SKM-1 treated with dmso at 0.1 percent for 144 hours (cell line): Measurements from ENCODE around the gene TSEN2.
"Not testable (repeated sequence)": the region's sequence is repeated elsewhere in the genome, so short reads cannot be mapped to it uniquely, and the experiment has no call there.

Experiments used
- DNase-seq: peaks from one replicate; lab custom pipeline; 2025; ENCODE audit not compliant: unreplicated experiment; lab: John Stamatoyannopoulos, UW

Gene TSEN2

DNA sequence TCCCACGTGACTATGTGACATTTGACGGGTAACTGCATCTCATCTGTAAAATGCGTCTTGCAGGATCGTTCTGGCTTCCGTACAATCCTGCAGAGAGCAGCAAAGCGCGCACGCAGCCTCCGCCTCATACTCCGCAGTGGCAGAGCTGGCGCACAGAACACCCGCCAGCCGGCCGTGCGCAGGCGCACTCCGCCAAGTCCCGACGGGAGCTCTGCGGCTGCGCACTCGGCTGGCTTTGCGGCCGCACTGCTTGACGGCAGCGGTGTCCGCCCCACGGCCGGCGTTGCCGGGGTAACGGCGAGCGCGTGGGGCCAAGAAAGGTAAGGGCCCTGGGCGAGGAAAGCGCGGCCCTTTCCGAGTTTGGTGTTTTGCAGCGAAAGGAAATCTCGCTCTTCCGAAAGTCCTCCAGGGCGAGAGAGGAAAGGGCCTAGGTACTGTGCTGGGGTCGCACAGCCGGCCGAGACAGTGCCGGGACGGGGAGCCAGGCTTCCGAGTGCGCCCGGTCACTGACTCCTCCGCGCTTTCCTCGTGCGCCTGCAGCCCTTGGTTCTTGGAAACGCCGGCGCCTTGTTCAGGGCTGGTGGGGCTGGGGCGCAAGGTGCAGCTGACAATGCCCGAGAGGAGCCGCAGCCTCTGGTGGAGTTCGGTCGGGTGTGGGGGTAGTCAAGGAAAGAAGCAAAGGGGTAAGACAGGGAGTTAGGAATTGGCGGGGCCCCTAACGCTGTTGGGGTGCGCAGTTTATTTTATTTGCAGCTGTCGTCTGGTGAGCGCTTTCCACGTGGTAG lies at the start of gene TSEN2:
Gene TSEN2, plus strand, starts transcription at position 283 of the 785 bp plus-strand sequence. CDS start 5,321 bp downstream, outside the sequence.
- peak; percentile 86 for DNase-seq

DNA sequence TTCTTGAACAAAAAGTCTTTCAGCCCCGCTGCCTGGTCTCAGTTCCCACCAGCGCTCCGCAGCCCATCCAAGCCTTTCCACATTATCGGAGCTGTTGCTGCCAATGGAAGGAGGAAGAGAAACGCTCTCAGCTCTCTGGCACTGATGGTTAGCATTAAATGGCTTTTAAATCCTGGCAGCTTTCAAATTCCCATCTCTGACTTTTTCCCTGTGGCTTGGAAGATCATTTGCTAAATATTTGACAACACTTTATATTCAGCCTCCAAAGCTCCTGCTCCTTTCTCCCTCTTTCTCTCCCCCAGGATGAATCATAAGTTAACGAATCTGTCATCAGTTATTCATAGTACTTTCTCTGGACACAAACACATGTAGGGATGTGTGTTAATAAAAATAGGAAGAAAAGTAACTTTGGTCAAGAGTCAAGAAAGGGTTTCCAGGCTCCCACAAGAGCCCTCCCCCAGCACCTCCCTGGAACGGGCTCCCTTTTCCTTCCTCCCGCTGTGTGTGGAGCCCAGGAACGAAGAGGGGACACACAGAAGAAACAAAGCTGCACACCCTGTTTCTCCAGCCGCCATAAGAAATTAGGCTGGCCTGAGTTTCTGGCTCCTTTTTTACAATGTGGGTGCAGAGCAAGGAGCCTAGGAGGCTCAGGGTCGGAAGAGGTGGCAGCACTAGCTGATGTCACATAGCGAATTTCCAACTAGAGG lies 47.6 kb upstream of the TSEN2 start:
- DNase-seq: no peak

DNA sequence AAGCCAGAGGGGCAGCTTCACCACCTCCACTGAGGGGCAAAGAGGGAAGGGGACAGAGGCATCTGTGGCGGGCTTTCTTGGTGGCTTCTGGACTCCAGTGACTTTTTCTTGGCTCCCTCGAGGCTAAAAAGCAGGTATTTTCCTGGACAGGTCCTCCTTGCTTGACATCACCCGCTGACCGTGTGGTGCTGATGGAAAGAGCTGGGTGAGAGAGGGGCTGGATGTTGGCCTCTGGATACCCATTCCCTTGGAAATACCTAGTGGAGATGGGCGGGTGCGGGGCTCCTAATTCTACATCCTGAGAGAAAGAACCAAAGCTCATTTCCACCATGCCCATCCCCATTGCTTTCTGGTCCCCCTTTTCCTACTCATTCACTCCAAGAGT lies 47.1 kb upstream of the TSEN2 start:
- DNase-seq: no peak

DNA sequence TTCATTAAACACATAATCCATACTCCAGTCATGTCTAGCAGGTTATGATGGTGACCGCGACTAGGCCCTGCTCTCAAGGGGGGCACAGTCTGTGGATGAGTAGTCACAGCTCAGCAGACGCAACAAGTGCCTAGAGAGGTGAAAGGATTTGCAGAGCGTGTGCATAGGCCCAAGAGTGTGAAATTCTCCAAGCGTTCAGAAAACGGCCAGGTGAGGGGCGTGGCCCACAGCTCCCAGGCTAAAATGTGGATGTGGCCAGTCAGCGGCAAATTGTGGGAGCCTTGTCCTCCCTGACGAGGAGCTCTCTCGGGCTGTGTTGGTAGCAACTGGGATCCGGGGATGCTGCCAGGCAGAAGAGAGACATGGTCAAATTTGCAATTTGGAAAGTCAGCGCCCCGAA lies 46.4 kb upstream of the TSEN2 start:
- DNase-seq: no peak

DNA sequence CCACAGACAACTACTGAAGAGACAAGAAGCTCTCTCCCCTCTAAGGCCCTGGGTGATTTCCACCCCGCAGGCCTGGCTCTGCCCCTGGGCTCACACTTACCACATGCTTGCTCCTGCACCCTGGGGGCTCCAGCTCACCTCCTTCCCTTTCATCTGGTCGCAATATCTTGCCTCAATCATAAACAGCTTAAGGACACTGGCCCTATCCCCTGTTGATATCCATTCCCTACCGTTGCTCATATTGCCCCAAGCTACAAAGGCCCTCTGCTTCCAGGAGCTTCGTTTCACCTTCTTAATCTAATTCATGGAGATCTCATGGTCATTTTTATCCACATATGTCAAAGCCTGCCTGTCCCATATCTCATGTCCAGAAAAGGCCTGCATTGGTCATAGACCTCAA lies 46.0 kb upstream of the TSEN2 start:
- no peak for DNase-seq

DNA sequence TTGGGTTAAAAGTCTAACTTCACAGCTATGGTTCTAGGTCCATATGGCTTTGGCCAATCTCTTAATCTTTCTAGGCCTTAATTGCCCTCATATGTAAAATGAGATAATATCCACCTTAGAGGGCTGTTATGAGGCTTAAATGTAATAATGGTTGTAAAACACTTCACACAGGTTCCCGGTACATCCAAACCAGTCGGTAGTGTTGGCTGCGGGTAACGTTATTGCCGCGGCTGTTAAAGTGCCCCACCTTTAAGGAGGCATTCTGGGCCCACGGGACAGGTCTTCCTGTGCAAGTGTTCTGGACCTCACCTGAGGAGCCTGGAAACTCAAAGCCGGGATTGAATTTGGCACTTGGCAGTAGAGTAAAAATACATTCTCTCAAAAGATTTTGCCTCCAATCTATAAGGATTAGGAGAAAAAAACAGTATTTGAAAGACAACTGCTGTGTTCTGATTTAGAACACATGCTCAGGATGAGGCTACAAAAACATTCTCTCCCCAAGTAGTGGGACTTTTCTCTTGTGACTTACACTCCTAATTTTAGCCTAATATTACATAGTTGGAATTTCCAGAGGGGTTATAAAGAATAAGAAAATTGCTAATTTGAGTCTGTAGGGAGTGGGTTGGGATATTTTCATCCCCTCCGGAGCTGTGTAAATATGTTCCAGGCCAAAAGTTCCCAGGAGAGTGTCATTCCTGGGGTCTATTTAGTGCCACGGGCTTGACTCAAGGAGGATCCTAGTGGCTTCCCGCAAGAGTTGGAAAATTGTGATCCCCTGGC lies 44.9 kb upstream of the TSEN2 start:
- no peak for DNase-seq

DNA sequence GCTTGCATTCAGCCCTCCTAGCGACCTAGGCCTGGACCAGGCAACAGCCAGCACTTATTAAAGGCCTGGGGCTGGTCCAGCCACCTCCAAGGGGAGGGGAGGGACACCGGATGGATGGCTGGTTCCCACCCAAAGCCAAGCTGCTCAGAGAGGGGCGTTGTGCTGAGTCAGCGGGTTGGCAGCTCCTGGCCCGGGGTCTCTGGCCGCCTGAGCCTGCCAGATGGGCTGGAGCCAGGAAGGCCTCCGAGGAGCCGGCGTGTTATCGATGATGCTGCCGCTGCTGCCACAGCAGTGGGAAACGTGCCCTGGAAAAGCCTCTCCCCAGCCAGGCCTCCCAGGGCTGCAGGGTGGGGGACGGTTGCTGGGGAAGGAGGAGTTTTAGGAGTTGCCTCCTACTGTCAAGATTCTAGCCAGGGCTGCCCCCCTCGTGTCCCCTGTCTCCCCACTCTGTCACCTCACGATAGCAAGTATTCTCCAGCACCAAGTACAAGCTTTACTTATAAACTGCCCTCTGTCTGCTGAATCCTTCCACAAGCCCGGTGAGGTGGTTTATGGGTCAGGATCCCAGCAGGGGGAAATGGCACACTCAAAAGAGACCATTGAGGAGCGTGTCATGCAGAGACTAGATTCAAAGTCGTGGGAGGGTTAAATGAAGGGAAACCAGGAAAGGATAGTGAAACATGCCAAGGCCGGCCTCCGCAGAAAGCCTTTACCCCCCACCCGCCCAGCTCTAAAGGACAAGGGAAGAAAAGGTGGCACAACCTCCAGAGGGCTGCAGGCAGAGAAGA lies 43.2 kb upstream of the TSEN2 start:
- no peak for DNase-seq

DNA sequence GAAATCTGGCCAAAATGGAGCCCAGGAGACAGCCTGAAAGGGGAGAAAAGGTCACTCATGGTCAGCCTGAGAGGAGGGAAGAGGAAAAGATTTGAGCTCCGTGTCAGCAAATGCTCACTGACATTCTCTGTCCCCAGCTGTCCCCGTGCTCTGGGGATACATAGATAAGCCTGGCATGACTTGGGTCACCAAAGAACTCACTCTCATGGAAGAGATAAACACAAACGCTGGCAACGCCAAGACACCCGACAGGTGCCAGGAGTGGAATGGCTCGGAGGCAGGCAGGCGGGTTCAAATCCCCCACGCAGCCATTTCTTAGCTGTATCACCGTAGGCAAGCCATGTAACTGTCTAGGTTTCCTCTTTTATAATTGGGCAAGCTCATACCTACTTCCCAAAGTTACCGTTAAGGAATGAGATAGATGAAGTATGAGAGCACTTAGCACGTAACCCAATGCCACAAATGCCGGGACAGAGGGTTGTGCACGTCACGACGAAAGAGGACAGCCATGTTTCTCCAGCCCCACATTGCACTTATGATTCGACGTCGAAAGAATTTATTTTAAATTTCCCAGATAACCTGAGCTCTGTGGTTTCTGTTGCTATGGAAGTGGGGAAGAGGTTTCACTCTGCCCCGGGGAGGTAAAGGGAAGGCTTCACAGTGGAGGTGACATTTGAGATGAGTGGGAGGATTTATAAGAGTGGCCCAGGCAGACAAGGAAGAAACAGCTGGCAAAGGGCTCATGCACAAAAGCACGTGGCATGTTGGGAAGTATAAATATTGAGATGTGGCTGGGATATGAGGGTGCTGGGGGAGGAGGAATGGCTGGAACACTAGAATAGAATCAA lies 41.4 kb upstream of the TSEN2 start:
- no peak for DNase-seq

DNA sequence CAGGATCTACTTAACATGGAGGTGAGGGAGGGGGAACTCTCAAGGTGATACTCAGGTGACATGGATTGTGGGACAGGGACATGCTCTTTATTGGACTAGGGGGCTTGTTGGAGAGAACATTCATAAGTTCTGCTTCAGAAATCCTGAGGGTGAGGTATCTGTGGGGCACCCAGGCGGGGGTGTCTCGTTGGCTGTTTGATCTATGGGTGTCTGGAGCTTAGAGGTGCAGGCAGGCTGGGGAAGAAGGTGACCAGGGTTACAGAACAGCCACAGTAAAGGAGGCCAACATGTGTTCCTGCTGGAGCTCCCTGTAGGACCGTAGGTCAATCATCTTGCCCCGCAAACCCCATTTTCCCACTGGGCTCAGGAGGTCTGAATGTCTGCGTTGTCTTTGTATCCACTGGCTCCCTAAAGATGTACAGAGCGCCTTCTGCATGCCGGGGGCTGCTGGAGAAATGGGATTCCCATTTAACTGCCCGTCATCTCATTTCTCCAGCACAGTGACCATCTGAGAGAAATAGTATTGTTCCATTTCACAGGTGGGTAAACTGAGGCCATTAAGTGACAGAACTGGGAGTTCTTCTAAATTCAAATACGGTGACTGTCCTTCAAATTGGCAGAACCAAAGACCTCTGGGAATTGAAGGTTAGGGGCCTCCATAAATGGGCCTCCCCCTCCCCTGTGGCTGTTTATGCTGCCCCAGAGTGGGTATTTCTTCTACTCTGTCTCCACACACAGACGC lies 40.3 kb upstream of the TSEN2 start:
- no peak for DNase-seq

DNA sequence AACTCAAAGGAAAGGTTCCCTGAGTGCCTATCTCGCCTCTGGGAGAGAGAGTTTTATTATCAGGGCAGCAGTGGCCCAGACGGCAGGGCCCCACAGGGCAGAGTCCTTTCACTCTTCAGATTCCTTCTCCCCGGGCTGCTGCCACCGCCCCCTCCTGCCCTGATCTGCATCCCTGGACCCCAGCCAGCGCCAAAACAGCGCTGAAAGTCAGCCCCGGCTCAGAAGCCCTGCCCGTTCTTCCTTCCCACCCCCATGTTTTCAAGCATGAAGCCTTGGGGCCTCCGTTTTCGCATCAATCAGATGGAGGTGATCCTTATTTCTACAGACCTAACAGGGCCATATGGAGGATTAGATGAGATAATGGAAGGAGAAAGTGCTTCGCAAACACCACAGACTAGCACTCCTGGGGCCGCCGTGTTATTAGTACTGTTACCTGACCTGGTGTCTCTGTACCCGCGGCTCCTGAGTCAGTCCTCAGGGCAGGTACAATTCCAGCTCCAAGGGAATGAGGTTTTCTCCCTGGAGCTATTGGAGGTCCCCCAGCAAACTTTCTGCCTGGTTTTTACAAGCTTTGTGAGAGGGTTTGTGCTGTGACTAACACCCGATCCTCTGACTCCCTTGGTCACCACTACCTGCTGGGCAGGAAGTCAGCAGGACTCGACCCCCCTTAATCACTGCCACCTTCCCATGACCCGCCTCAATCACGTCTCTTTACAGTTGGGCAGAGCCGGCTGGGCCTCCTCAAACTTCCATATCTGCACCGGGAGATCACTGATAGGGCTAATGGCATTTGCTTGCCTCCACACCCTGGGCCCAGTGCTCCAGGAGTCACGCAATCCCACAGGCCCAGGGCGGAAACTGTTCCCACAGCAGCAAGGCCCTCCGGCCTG lies 39.5 kb upstream of the TSEN2 start:
- no peak for DNase-seq

DNA sequence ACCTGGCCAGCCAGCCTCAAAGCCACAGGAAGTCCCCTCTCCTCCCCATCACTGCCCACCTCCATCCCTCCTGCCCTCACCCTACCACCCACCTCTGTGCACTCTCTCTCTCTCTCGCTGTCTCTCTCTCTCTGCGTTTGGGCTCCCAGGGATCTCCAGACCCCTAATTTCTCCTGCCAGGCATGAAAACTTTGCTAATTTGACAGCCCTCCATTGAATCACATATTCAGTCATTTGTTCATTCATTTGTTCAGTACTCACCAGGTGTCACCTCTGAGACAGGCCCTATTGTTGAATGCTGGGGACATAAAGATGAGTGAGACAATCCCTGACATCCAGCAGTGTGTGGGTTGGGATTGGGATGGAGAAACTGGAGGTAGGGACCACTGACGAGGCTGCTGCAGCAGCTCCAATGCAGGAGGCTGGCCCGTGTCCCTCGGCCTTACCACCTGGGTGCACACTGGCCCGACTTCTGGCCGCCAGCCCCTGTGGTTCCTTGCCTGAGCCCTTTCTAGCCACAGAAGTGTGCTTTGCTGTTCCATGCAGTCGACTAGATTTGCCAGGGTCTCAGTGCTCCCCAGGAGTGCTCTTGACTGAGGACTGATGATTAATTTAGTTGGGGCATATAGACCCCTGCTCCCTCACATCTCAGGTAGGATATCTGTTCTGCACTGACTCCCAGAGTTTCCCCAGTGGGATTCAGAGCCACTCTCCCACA lies 38.6 kb upstream of the TSEN2 start:
- DNase-seq: no peak

DNA sequence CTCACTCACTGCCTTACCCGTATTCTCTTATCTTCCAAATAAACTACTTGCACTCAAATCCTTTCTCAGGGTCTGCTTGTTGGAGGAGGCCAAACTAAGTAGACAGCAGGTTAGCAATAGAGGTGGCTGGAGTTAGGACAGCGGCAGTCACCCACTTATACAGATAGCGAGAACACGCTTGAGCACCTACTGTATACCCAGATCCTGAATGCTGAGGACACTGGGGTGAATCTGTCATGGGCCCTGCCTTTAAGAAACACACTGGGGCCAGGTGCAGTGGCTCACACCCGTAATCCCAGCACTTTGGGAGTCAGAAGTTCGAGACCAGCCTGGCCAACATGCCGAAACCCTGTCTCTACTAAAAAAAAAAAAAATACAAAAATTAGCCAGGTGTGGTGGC lies 38.0 kb upstream of the TSEN2 start:
- DNase-seq: no peak

DNA sequence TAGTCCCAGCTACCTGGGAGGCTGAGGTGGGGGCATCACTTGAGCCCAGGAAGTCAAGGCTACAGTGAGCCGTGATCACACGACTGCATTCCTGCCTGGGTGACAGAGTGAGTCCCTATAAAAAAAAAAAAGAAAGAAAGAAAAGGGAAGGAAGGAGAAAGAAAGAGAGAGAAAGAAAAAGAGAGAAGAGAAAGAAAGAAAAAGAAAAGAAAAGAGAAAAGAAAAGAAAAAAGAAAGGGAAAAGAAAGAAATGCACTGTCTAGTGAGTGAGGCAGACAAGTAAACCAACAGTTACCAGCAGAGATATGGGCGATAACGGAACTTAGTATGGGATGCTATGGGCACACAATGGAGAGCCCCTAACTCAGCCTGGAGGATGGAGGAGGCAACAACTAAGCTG lies 37.2 kb upstream of the TSEN2 start:
- no peak for DNase-seq

DNA sequence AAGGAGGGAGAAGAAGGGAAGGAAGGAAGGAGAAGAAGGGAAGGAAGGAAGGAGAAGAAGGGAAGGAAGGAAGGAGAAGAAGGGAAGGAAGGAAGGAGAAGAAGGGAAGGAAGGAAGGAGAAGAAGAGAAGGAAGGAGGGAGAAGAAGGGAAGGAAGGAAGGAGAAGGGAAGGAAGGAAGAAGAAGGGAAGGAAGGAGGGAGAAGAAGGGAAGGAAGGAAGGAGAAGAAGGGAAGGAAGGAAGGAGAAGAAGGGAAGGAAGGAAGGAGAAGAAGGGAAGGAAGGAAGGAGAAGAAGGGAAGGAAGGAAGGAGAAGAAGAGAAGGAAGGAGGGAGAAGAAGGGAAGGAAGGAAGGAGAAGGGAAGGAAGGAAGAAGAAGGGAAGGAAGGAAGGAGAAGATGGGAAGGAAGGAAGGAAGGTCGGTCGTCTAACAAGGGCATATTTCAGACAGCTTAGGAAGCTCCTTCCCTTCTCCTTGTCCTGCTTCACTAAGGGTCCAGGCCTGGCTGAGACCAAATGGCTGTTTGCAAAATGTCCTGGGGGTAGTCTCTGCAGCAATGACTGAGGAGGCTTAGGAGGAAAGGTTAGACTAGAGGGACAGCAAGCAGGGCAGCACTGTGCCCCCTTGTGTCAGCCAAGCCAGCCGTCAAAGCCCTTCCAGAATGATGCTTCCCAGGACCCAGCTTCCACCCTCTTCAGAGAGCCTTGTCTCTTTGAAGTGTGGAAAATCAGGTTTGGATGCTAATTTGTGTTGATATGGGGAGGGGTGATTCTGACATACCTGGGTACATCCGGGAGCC lies 35.7 kb upstream of the TSEN2 start:
- DNase-seq: not testable (repeated sequence)

DNA sequence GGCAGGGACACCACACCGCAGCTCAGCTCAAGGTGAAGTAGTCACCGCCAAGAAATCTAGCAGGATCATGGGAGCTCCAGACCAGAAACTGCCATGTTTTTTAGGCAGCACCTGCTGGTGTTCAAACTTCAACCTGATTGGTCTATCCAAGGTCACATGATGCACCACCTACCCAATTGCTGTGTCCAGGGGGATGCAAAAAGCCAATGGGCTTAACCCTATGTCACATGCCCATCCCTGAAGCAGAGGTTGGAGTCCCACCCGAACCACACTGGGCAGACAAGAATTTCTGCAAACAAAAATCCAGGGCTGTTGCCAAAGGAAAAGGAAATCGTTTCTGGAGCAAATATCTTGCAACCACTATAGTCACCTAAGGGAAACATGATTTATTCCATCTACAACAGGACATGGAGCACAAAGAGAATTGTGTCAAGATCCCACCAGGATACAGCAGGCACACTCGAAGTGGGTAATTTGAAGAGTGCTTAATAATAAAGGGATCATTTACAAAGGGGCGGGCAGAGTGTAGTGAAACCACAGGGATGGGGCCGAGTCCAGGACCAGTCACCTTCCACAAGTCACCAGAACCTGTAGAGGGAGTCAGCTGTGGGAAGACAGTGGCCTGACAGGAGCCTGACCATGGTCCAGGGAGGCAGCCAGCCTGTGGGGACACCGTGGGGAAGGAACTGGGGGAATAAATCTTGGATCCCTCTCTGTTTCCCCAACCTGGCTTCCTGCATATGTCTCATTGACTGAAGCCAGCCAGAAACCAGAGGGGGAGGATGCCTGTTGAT lies 34.2 kb upstream of the TSEN2 start:
- no peak for DNase-seq

DNA sequence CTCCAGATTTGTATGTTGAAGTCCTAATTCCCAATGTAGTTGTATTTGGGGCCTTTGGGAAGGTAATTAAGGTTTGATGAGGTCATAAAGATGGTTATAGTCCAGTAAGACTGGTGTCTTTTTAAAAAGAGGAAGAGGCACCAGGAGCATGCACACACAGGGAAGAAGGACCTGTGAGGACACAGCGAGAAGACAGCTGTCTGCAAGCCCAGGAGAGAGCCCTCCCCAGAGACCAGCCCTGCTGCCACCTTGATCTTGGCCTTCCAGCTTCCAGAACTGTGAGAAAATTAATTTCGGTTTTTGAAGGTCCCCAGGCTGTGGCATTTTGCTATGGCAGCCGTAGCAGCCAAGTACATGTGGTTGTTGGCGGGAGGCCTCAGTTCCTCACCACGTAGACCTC lies 32.8 kb upstream of the TSEN2 start:
- DNase-seq: peak; percentile 25
